ENCODE measurements around the gene DLK1. TPM values are rescaled to one million over a fixed set of nuclear protein-coding genes. Genes with fewer than 3 reads are reported as not detected.

DLK1 gene
- total and polyA plus RNA-seq, 2 of the 13 experiments (the other 11 are each of a cell fraction or from before 2014, with no cell fraction given): 95.5 to 312 TPM

GRCh38 chr14:100736269-100737180, 9.8 kb downstream of the DLK1 start (continued):
- no peak for TF ChIP-seq HOXA3 (CRISPR knock-in tag; IDR thresholded peaks at IDR 0.05)
- TF ChIP-seq POGK (CRISPR knock-in tag; conservative IDR thresholded peaks at IDR 0.05): no peak
- TF ChIP-seq AGO2 (optimal IDR thresholded peaks at IDR 0.05; ENCODE audit: low read depth, low read length): peak; percentile 77
- TF ChIP-seq ERF (CRISPR knock-in tag; IDR thresholded peaks at IDR 0.05): no peak
- TF ChIP-seq POLR2AphosphoS5 (IDR thresholded peaks at IDR 0.05; ENCODE audit: low read depth, low read length): 0 out of 2 replicates have a peak, but pooled peaks have one; percentile 34
- TF ChIP-seq TFAP4 (IDR thresholded peaks at IDR 0.05; ENCODE audit: borderline replicate concordance, low read depth): no peak
- TF ChIP-seq HNF1A (IDR thresholded peaks at IDR 0.05; ENCODE audit: low read depth): no peak
- no peak for TF ChIP-seq HNF1A (CRISPR knock-in tag; IDR thresholded peaks at IDR 0.05; ENCODE audit: borderline replicate concordance)
- TF ChIP-seq ZNF547 (CRISPR knock-in tag; IDR thresholded peaks at IDR 0.05): no peak
- no peak for TF ChIP-seq IKZF1 (IDR thresholded peaks at IDR 0.05)
- TF ChIP-seq ZNF687 (CRISPR knock-in tag; IDR thresholded peaks at IDR 0.05): 0 out of 2 replicates have a peak, but pooled peaks have one; percentile 17
- TF ChIP-seq SNAPC5 (CRISPR knock-in tag; IDR thresholded peaks at IDR 0.05; ENCODE audit: borderline replicate concordance): no peak
- no peak for TF ChIP-seq JUN (CRISPR knock-in tag; IDR thresholded peaks at IDR 0.05)
- no peak for TF ChIP-seq NRL (CRISPR knock-in tag; IDR thresholded peaks at IDR 0.05; ENCODE audit: borderline replicate concordance)
